ENCODE measurements around the gene SEMA5A. TPM values are rescaled to one million over a fixed set of nuclear protein-coding genes. Genes with fewer than 3 reads are reported as not detected.

The SEMA5A gene
- polyA plus RNA-seq, 1 of the 3 experiments (the other 2 are of a cell fraction): 0.58 TPM

- Histone ChIP-seq H3K4me2 (no peak overlapping the region), H4K20me1 (ENCODE audit: insufficient read depth) (no peaks in the 10 kb centered on the region), H3K36me3 (replicated peaks in 1 of 2; ENCODE audit: control insufficient read depth in 1 of 2, insufficient read depth in 2 of 2, low read length in 1 of 2) (no peaks in the 10 kb centered on the region), H3K9me2 (no peaks in the 10 kb centered on the region), H2AFZ (ENCODE audit: low read depth) (no peak overlapping the region), H3K27ac (ENCODE audit: low read depth in 2 of 2, low read length in 1 of 2) (no peak overlapping the region), H3K27me3 (ENCODE audit: insufficient read depth) (no peaks in the 10 kb centered on the region), H3K79me2 (ENCODE audit: insufficient read depth) (no peaks in the 10 kb centered on the region), H3K4me1 (ENCODE audit: control insufficient read depth in 1 of 2, insufficient read depth in 2 of 2, low read depth in 1 of 2, low read length in 1 of 2) (peaks cover 0 to 4% of the 10 kb centered on the region in 2 experiments; a peak in 2 of 4 replicates), H3K4me3 (ENCODE audit: low read depth in 2 of 2, low read length in 1 of 2) (no peak overlapping the region), H3K9ac (no peak overlapping the region), H3K9me3 (no peaks in the 10 kb centered on the region), H3F3A (replicated peaks; ENCODE audit: insufficient read depth) (no peaks in the 10 kb centered on the region)
- no peak for DNase-seq
- TF ChIP-seq SMC3 (IDR thresholded peaks at IDR 0.05; ENCODE audit: low read depth, low read length) (no peak), IRF3 (IDR thresholded peaks at IDR 0.05; ENCODE audit: low read depth, low read length) (no peak), ZBTB33 (IDR thresholded peaks at IDR 0.05; ENCODE audit: borderline replicate concordance, low read depth) (no peak), GATA2 (CRISPR knock-in tag; IDR thresholded peaks at IDR 0.05) (no peak), MXI1 (IDR thresholded peaks at IDR 0.05; ENCODE audit: low read depth, low read length) (no peak), NFIC (IDR thresholded peaks at IDR 0.05; ENCODE audit: borderline replicate concordance) (no peak), RAD21 (IDR thresholded peaks at IDR 0.05; ENCODE audit: low read length) (no peak), ELF1 (IDR thresholded peaks at IDR 0.05) (no peak), FOXJ3 (CRISPR knock-in tag; IDR thresholded peaks at IDR 0.05) (no peak)
- TF ChIP-seq, protein P1, sequence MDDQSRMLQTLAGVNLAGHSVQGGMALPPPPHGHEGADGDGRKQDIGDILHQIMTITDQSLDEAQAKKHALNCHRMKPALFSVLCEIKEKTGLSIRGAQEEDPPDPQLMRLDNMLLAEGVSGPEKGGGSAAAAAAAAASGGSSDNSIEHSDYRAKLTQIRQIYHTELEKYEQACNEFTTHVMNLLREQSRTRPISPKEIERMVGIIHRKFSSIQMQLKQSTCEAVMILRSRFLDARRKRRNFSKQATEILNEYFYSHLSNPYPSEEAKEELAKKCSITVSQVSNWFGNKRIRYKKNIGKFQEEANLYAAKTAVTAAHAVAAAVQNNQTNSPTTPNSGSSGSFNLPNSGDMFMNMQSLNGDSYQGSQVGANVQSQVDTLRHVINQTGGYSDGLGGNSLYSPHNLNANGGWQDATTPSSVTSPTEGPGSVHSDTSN (IDR thresholded peaks at IDR 0.05): no peak
- 63% methylated on average over 11 of the region's 13 CpGs for WGBS (ENCODE audit: low lambda C conversion rate)
- CTCF ChIA-PET: interaction anchor here (1.3 to 2.6 kb wide), 2 partner anchors 11 to 169 kb away, joined by 3 to 11 read pairs; no protein-coding TSS in a partner anchor
- POLR2A ChIA-PET: no interaction called here
Observed at GRCh38 chr5:9196403-9197227, 349.3 kb downstream of the SEMA5A start.

DNA sequence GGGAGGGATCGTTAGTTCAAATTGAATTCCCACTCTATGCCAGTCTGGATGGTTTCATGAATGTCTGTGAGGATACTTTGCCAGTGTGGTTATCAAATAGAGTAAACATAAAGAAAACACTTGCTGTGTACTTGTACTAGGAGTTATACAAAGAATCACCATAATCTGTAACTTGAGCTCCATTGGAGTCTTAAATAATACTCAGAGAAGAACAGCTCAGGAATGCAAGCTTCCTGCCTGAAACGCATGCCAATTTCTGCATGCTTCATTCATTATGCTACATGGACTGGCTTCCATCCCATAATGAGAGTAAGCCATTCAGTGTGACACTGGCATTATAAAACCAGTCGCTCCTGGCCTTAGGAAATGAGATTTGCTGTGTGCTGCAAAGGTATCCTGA lies 351.4 kb downstream of the SEMA5A start:
- 24% methylated on average over 3 of the region's 3 CpGs for WGBS (ENCODE audit: low lambda C conversion rate)
- Histone ChIP-seq H4K20me1 (ENCODE audit: insufficient read depth) (no peaks in the 10 kb centered on the region), H3K27ac (ENCODE audit: low read depth in 2 of 2, low read length in 1 of 2) (peak overlapping the region in 1 of 2 experiments; percentile 58; a peak in 1 of 4 replicates), H2AFZ (ENCODE audit: low read depth) (no peak overlapping the region), H3K9me2 (no peaks in the 10 kb centered on the region), H3K4me3 (ENCODE audit: low read depth in 2 of 2, low read length in 1 of 2) (no peak overlapping the region), H3K9me3 (no peaks in the 10 kb centered on the region), H3F3A (replicated peaks; ENCODE audit: insufficient read depth) (no peaks in the 10 kb centered on the region), H3K4me2 (no peak overlapping the region), H3K79me2 (ENCODE audit: insufficient read depth) (no peaks in the 10 kb centered on the region), H3K36me3 (replicated peaks in 1 of 2; ENCODE audit: control insufficient read depth in 1 of 2, insufficient read depth in 2 of 2, low read length in 1 of 2) (no peaks in the 10 kb centered on the region), H3K4me1 (ENCODE audit: control insufficient read depth in 1 of 2, insufficient read depth in 2 of 2, low read depth in 1 of 2, low read length in 1 of 2) (peaks cover 0 to 4% of the 10 kb centered on the region in 2 experiments; a peak in 2 of 4 replicates), H3K9ac (no peak overlapping the region), H3K27me3 (ENCODE audit: insufficient read depth) (no peaks in the 10 kb centered on the region)
- DNase-seq: peak; percentile 45
- CTCF ChIA-PET: interaction anchor here (0.6 to 2.6 kb wide), 3 partner anchors 10 to 626 kb away, joined by 3 to 11 read pairs (median 4); no protein-coding TSS in a partner anchor
- POLR2A ChIA-PET: interaction anchor here (0.6 kb wide), 1 partner anchor 990 kb away, joined by 4 read pairs; no protein-coding TSS in a partner anchor
- TF ChIP-seq RFX5 (IDR thresholded peaks at IDR 0.05; ENCODE audit: low read length): no peak
- TF ChIP-seq RCOR1 (IDR thresholded peaks at IDR 0.05; ENCODE audit: low read length): peak; percentile 81
- TF ChIP-seq TCF12 (IDR thresholded peaks at IDR 0.05): peak; percentile 13; the same call in 1 of the 2 replicates
- TF ChIP-seq NRF1 (IDR thresholded peaks at IDR 0.05; ENCODE audit: low read depth, low read length): no peak
- peak in 1 of 2 experiments; percentile 28; a peak in 1 of 4 replicates for TF ChIP-seq EP300 (IDR thresholded peaks at IDR 0.05; ENCODE audit: borderline replicate concordance in 1 of 2, low read depth in 1 of 2, low read length in 1 of 2)
- no peak for TF ChIP-seq FOSL2 (IDR thresholded peaks at IDR 0.05; ENCODE audit: borderline replicate concordance, low read depth)
- 0 out of 2 replicates have a peak, but pooled peaks have one; percentile 18 for TF ChIP-seq NFIC (IDR thresholded peaks at IDR 0.05; ENCODE audit: borderline replicate concordance)
- TF ChIP-seq CHD2 (IDR thresholded peaks at IDR 0.05; ENCODE audit: low read length, partially characterized antibody): no peak
